HCT116 (cell line): ENCODE measurements around the gene TSC2. TPM values are rescaled to one million over a fixed set of nuclear protein-coding genes. Genes with fewer than 3 reads are reported as not detected.
"Not testable (repeated sequence)": the region's sequence is repeated elsewhere in the genome, so short reads cannot be mapped to it uniquely, and the experiment has no call there.

ENCODE experiments used
- ATAC-seq: fragments of 200-7000 bp; cut with Tn5 transposase; 2 replicates; pipeline ENCODE4 v1.9.1; 2020; ENCODE audit warnings: mild to moderate bottlenecking, moderate library complexity
- BruUV-seq: library from RNA; stranded (reverse); fragments of 400-500 nt; replicated peaks from 2 replicates; lab custom pipeline; 2021; lab: Mats Ljungman, UMichigan
- CTCF ChIA-PET: fragments of 300-600 bp; sonication (Branson Sonifier 250); formaldehyde crosslinking; loops from one replicate; lab custom pipeline; 2021; ENCODE audit warnings: antibody characterized with exemption; lab: Charles Lee
- POLR2A ChIA-PET: fragments of 300-600, 350-600 bp; sonication (Branson Sonifier 250); formaldehyde crosslinking; loops from one replicate; lab custom pipeline; 2021; ENCODE audit warnings: antibody characterized with exemption; lab: Charles Lee
- RAD21 ChIA-PET, 2 experiments: fragments of 300-600 bp; sonication (Branson Sonifier 250); formaldehyde crosslinking; loops; one replicate each; lab custom pipeline; 2023; ENCODE audit warnings: low total read pairs in 2 of 2; ENCODE audit not compliant: uncharacterized antibody in 2 of 2, unreplicated experiment in 2 of 2, low non-redundant PET in 1 of 2; lab: Charles Lee
- DNase-seq: peaks from one replicate; pipeline ENCODE4 v3.0.0-alpha.2; 2010; ENCODE audit warnings: low read depth, low spot score
- H2AFZ ChIP-seq: fragments of 200-600 bp; shearing (Covaris generic), sonication (generic); 2 replicates; pipeline ENCODE4 v1.6.1; 2017; ENCODE audit warnings: low read depth, mixed run types, mixed read lengths, antibody characterized with exemption, low read length; ENCODE audit not compliant: poor library complexity, severe bottlenecking
- H3K27ac ChIP-seq: 2 replicates; pipeline ENCODE4 v1.5.1; 2012; ENCODE audit warnings: low read depth, low read length
- H3K27me3 ChIP-seq: fragments of 200-600 bp; sonication (generic); 2 replicates; pipeline ENCODE4 v1.6.1; 2016; ENCODE audit warnings: mixed run types, low read length, mixed read lengths; ENCODE audit not compliant: insufficient read depth
- H3K36me3 ChIP-seq, 2 experiments: fragments of 200-500 bp in 1 of 2; fragments of 200-600 bp in 1 of 2; sonication (Bioruptor generic) in 1 of 2; sonication (generic) in 1 of 2; 2 replicates each; pipeline versions ENCODE4 v1.5.1 to v1.6.1; 2014 to 2016; ENCODE audit warnings: low read length in 2 of 2, inconsistent platforms in 1 of 2, mixed read lengths in 1 of 2, mixed run types in 1 of 2; ENCODE audit not compliant: insufficient read depth in 2 of 2, control insufficient read depth in 1 of 2
- H3K4me1 ChIP-seq, 2 experiments: fragments of 200-600 bp in 1 of 2; sonication (generic) in 1 of 2; 2 replicates each; pipeline versions ENCODE4 v1.5.1 to v1.6.1; 2012 to 2017; ENCODE audit warnings: low read length in 2 of 2, inconsistent platforms in 1 of 2, mild to moderate bottlenecking in 1 of 2, mixed read lengths in 1 of 2, mixed run types in 1 of 2, moderate library complexity in 1 of 2; ENCODE audit not compliant: insufficient read depth in 2 of 2, control insufficient read depth in 1 of 2
- H3K4me2 ChIP-seq: fragments of 200-600 bp; sonication (generic); 2 replicates; pipeline ENCODE4 v1.6.1; 2017; ENCODE audit warnings: mixed run types, low read length, mixed read lengths
- H3K4me3 ChIP-seq, 2 experiments: fragments of 200-600 bp in 1 of 2; sonication (generic) in 1 of 2; replicated peaks in 1 of 2; 2 replicates each; pipeline ENCODE4 v1.5.1; 2011 to 2016; ENCODE audit warnings: low read length in 2 of 2, control low read depth in 1 of 2, low read depth in 1 of 2, mild to moderate bottlenecking in 1 of 2, mixed read lengths in 1 of 2, mixed run types in 1 of 2
- H3K79me2 ChIP-seq: fragments of 200-600 bp; sonication (generic); 2 replicates; pipeline ENCODE4 v1.6.1; 2017; ENCODE audit warnings: mild to moderate bottlenecking, mixed run types, low read length, moderate library complexity, mixed read lengths; ENCODE audit not compliant: insufficient read depth
- H3K9ac ChIP-seq: fragments of 200-600 bp; sonication (generic); 2 replicates; pipeline ENCODE4 v1.6.1; 2016; ENCODE audit warnings: low read length, mixed read lengths
- H3K9me2 ChIP-seq: fragments of 200-600 bp; sonication (generic), shearing (Covaris generic); 2 replicates; pipeline ENCODE4 v1.6.1; 2017; ENCODE audit warnings: mixed run types, mild to moderate bottlenecking, moderate library complexity; ENCODE audit not compliant: insufficient read depth
- H3K9me3 ChIP-seq, 2 experiments: fragments of 200-500 bp in 1 of 2; fragments of 200-600 bp in 1 of 2; sonication (Bioruptor generic) in 1 of 2; sonication (generic) in 1 of 2; 2 replicates each; pipeline ENCODE4 v1.6.1; 2014 to 2017; ENCODE audit warnings: low read length in 2 of 2, mixed read lengths in 2 of 2, inconsistent platforms in 1 of 2, low read depth in 1 of 2, mild to moderate bottlenecking in 1 of 2, mixed run types in 1 of 2, moderate library complexity in 1 of 2; ENCODE audit not compliant: control insufficient read depth in 1 of 2, insufficient read depth in 1 of 2
- H4K20me1 ChIP-seq: fragments of 200-600 bp; sonication (generic), shearing (Covaris generic); 2 replicates; pipeline ENCODE4 v1.6.1; 2017; ENCODE audit warnings: mixed run types, mild to moderate bottlenecking, moderate library complexity; ENCODE audit not compliant: insufficient read depth
- CBX3 ChIP-seq: IDR thresholded peaks from 2 replicates; pipeline ENCODE4 v1.6.1; 2012; ENCODE audit warnings: low read depth
- CEBPB ChIP-seq: IDR thresholded peaks from 2 replicates; pipeline ENCODE4 v1.6.1; 2012; ENCODE audit warnings: low read depth
- CTCF ChIP-seq, 3 experiments: fragments of 200-600 bp in 1 of 3; sonication (generic) in 1 of 3; IDR thresholded peaks in 2 of 3; conservative IDR thresholded peaks in 1 of 3; 2 replicates each; pipeline ENCODE4 v1.5.1; 2012 to 2017; ENCODE audit warnings: low read depth in 2 of 3, low read length in 2 of 3, antibody characterized with exemption in 1 of 3, borderline replicate concordance in 1 of 3, control low read depth in 1 of 3, mild to moderate bottlenecking in 1 of 3, mixed read lengths in 1 of 3, mixed run types in 1 of 3, moderate library complexity in 1 of 3; ENCODE audit not compliant: insufficient read depth in 1 of 3
- ELF1 ChIP-seq: IDR thresholded peaks from 2 replicates; pipeline ENCODE4 v1.6.1; 2012; ENCODE audit warnings: low read depth, borderline replicate concordance
- EZH2 ChIP-seq: fragments of 200-600 bp; sonication (generic); IDR thresholded peaks from 2 replicates; pipeline ENCODE4 v1.6.1; 2017; ENCODE audit warnings: antibody characterized with exemption, mixed run types
- FOSL1 ChIP-seq: IDR thresholded peaks from 2 replicates; pipeline ENCODE4 v1.6.1; 2012; ENCODE audit warnings: low read depth
- MAX ChIP-seq: IDR thresholded peaks from 2 replicates; pipeline ENCODE4 v1.6.1; 2012
- POLR2A ChIP-seq: IDR thresholded peaks from 2 replicates; pipeline ENCODE4 v1.7.0; 2011; ENCODE audit warnings: borderline replicate concordance; ENCODE audit not compliant: insufficient read depth, insufficient read length; ENCODE audit errors: extremely low read depth
- POLR2AphosphoS5 ChIP-seq: IDR thresholded peaks from 2 replicates; pipeline ENCODE4 v1.6.1; 2011; ENCODE audit warnings: mild to moderate bottlenecking, low read depth, low read length, moderate library complexity
- RAD21 ChIP-seq: IDR thresholded peaks from 2 replicates; pipeline ENCODE4 v1.6.1; 2012; ENCODE audit warnings: low read depth, mild to moderate bottlenecking
- REST ChIP-seq: IDR thresholded peaks from 2 replicates; pipeline ENCODE4 v1.6.1; 2012; ENCODE audit warnings: low read depth
- SIN3A ChIP-seq: IDR thresholded peaks from 2 replicates; pipeline ENCODE4 v1.6.1; 2012; ENCODE audit warnings: low read depth
- SRF ChIP-seq: IDR thresholded peaks from 2 replicates; pipeline ENCODE4 v1.6.1; 2012; ENCODE audit warnings: low read depth
- YY1 ChIP-seq: IDR thresholded peaks from 2 replicates; pipeline ENCODE4 v1.6.1; 2011; ENCODE audit warnings: low read length, low read depth, moderate library complexity, mild to moderate bottlenecking; ENCODE audit not compliant: insufficient replicate concordance; ENCODE audit errors: extremely low read depth
- ZBTB33 ChIP-seq: IDR thresholded peaks from 2 replicates; pipeline ENCODE4 v1.6.1; 2011; ENCODE audit warnings: mild to moderate bottlenecking, low read length, moderate library complexity; ENCODE audit not compliant: insufficient replicate concordance; ENCODE audit errors: extremely low read depth
- ZFX ChIP-seq: fragments of 450-650 bp; IDR thresholded peaks from 2 replicates; pipeline ENCODE4 v1.6.1; 2017
- intact Hi-C: fragments of 100-400 bp; cut with micrococcal nuclease; formaldehyde crosslinking; loops from 2 replicates; pipeline ENCODE4 v1.10.0; 2022
- total RNA-seq: library from RNA; stranded (reverse); gene quantifications from one replicate; pipeline ENCODE4 v1.2.1, GENCODE V29; 2021; ENCODE audit not compliant: unreplicated experiment

Gene TSC2
- total RNA-seq, 1 experiment from 2014 or later: 74.1 TPM

- RAD21 ChIA-PET: no interaction called here
- no peak overlapping the region for H3K9ac ChIP-seq
- CTCF ChIA-PET: no interaction called here
- H3K27me3 ChIP-seq: no peaks in the 10 kb centered on the region
- no peaks in the 10 kb centered on the region for H3K9me3 ChIP-seq
- H3K79me2 ChIP-seq: no peaks in the 10 kb centered on the region
- TF ChIP-seq SIN3A: no peak
- no peak for TF ChIP-seq CEBPB
- TF ChIP-seq YY1: no peak
- TF ChIP-seq EZH2: no peak
- no peak for TF ChIP-seq MAX
- TF ChIP-seq POLR2A: no peak
- TF ChIP-seq ZFX: no peak
- no peak for TF ChIP-seq CBX3
- TF ChIP-seq CTCF (IDR thresholded peaks at IDR 0.05 in 2 of 3, conservative IDR thresholded peaks at IDR 0.05 in 1 of 3; ENCODE audit: borderline replicate concordance in 1 of 3, insufficient read depth in 1 of 3, low read depth in 2 of 3, low read length in 2 of 3): no peak
- no peak for TF ChIP-seq POLR2AphosphoS5
- no peak for TF ChIP-seq ZBTB33
- TF ChIP-seq SRF: no peak
- no peak for TF ChIP-seq ELF1
- TF ChIP-seq FOSL1: no peak
- TF ChIP-seq RAD21: no peak
- no peak for TF ChIP-seq REST
- H3K9me2 ChIP-seq: no peaks in the 10 kb centered on the region
- no peak overlapping the region for H3K27ac ChIP-seq
- H4K20me1 ChIP-seq: no peaks in the 10 kb centered on the region
- intact Hi-C loops: no loop called here
- H3K36me3 ChIP-seq: no peaks in the 10 kb centered on the region; a peak in 1 of 4 replicates
- no peaks in the 10 kb centered on the region for H3K4me1 ChIP-seq
- ATAC-seq: no peak
- no peak overlapping the region for H3K4me3 ChIP-seq
- no peak overlapping the region for H3K4me2 ChIP-seq
- DNase-seq: no peak
- H2AFZ ChIP-seq: no peak overlapping the region
- POLR2A ChIA-PET: no interaction called here
- BruUV-seq: TSS peak; percentile 14
Observed at GRCh38 chr16:2102471-2102870, 54.7 kb downstream of the TSC2 start.

GRCh38 chr16:2104464-2104863 lies 56.7 kb downstream of the TSC2 start:
- H3K79me2 ChIP-seq, H3K36me3 ChIP-seq, DNase-seq, H4K20me1 ChIP-seq, H3K27me3 ChIP-seq, H3K9me2 ChIP-seq, BruUV-seq, intact Hi-C loops, H3K4me1 ChIP-seq, H2AFZ ChIP-seq, POLR2A ChIA-PET, H3K4me2 ChIP-seq, H3K4me3 ChIP-seq, CTCF ChIA-PET, H3K9me3 ChIP-seq, H3K9ac ChIP-seq, RAD21 ChIA-PET, H3K27ac ChIP-seq, ATAC-seq: not testable (repeated sequence)
